Measurements from ENCODE around the gene EPHB1. TPM values are rescaled to one million over a fixed set of nuclear protein-coding genes. Genes with fewer than 3 reads are reported as not detected.

The EPHB1 gene
- total RNA-seq, 1 experiment from 2014 or later, result 0.86 TPM

DNA sequence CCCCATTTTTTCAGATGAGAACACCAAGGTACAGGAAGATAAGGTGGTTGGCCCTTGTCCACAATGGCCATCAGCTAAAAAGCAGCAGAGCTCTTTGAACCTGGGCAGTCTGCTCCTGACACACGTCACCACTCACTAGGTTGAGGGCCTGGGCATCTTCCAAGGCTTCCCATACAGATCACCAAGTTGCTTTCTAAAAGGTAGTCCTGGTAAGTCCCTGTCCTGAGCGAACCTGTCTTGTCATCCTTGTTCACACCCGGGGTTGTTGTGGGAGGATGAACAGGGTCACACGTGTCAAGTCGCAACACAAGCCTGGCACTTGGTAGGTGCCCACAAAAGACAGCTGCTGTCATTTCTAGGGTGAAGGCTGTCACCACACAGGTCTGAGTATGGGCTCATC, 260.4 kb downstream of the EPHB1 start:
- ATAC-seq (no peak), DNase-seq (ENCODE audit: low read depth, low spot score) (no peak)
- H3K9ac ChIP-seq (ENCODE audit: low read length), result no peak overlapping the region
- H3K4me3 ChIP-seq (replicated peaks in 1 of 2; ENCODE audit: low read depth in 1 of 2, low read length in 2 of 2), result no peak overlapping the region
- H3K36me3 ChIP-seq (ENCODE audit: control insufficient read depth in 1 of 2, insufficient read depth in 2 of 2, low read length in 2 of 2), result no peaks in the 10 kb centered on the region
- H4K20me1 ChIP-seq (ENCODE audit: insufficient read depth), result no peaks in the 10 kb centered on the region
- CTCF ChIA-PET, result no interaction called here
- BruUV-seq (replicated peaks), result no TSS peak
- POLR2A ChIA-PET, result no interaction called here
- no peaks in the 10 kb centered on the region for H3K9me3 ChIP-seq (ENCODE audit: control insufficient read depth in 1 of 2, insufficient read depth in 1 of 2, low read depth in 1 of 2, low read length in 2 of 2)
- H3K9me2 ChIP-seq (ENCODE audit: insufficient read depth), result no peaks in the 10 kb centered on the region
- H3K27me3 ChIP-seq (ENCODE audit: insufficient read depth, low read length), result peaks cover 15% of the 10 kb centered on the region; the same call in 1 of the 2 replicates
- H2AFZ ChIP-seq (ENCODE audit: low read depth, low read length, poor library complexity, severe bottlenecking), result no peak overlapping the region
- no peak overlapping the region for H3K4me2 ChIP-seq (ENCODE audit: low read length)
- intact Hi-C loops (cut with micrococcal nuclease), result no loop called here
- H3K79me2 ChIP-seq (ENCODE audit: insufficient read depth, low read length), result no peaks in the 10 kb centered on the region
- H3K27ac ChIP-seq (ENCODE audit: low read depth, low read length), result no peak overlapping the region
- no peaks in the 10 kb centered on the region for H3K4me1 ChIP-seq (ENCODE audit: control insufficient read depth in 1 of 2, insufficient read depth in 2 of 2, low read length in 2 of 2)
- RAD21 ChIA-PET (ENCODE audit: low non-redundant PET in 1 of 2, low total read pairs in 2 of 2, uncharacterized antibody in 2 of 2, unreplicated experiment in 2 of 2), result no interaction called here
- no peak for TF ChIP-seq ZNF274 (IDR thresholded peaks at IDR 0.05; ENCODE audit: low read depth, low read length)
- TF ChIP-seq, protein P1, sequence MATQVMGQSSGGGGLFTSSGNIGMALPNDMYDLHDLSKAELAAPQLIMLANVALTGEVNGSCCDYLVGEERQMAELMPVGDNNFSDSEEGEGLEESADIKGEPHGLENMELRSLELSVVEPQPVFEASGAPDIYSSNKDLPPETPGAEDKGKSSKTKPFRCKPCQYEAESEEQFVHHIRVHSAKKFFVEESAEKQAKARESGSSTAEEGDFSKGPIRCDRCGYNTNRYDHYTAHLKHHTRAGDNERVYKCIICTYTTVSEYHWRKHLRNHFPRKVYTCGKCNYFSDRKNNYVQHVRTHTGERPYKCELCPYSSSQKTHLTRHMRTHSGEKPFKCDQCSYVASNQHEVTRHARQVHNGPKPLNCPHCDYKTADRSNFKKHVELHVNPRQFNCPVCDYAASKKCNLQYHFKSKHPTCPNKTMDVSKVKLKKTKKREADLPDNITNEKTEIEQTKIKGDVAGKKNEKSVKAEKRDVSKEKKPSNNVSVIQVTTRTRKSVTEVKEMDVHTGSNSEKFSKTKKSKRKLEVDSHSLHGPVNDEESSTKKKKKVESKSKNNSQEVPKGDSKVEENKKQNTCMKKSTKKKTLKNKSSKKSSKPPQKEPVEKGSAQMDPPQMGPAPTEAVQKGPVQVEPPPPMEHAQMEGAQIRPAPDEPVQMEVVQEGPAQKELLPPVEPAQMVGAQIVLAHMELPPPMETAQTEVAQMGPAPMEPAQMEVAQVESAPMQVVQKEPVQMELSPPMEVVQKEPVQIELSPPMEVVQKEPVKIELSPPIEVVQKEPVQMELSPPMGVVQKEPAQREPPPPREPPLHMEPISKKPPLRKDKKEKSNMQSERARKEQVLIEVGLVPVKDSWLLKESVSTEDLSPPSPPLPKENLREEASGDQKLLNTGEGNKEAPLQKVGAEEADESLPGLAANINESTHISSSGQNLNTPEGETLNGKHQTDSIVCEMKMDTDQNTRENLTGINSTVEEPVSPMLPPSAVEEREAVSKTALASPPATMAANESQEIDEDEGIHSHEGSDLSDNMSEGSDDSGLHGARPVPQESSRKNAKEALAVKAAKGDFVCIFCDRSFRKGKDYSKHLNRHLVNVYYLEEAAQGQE (IDR thresholded peaks at IDR 0.05; ENCODE audit: low read depth), result no peak
- TF ChIP-seq EZH2 (IDR thresholded peaks at IDR 0.05), result no peak
- TF ChIP-seq RAD21 (IDR thresholded peaks at IDR 0.05; ENCODE audit: low read depth), result no peak
- no peak for TF ChIP-seq EGR1 (IDR thresholded peaks at IDR 0.05; ENCODE audit: low read depth)
- TF ChIP-seq SIN3A (IDR thresholded peaks at IDR 0.05; ENCODE audit: low read depth), result no peak

Data from HCT116 (cell line).